ENCODE data around the gene PARD3B. TPM values are rescaled to one million over a fixed set of nuclear protein-coding genes. Genes with fewer than 3 reads are reported as not detected.

The PARD3B gene
- total RNA-seq, 1 donor from 2014 or later = 0.96 TPM

DNA sequence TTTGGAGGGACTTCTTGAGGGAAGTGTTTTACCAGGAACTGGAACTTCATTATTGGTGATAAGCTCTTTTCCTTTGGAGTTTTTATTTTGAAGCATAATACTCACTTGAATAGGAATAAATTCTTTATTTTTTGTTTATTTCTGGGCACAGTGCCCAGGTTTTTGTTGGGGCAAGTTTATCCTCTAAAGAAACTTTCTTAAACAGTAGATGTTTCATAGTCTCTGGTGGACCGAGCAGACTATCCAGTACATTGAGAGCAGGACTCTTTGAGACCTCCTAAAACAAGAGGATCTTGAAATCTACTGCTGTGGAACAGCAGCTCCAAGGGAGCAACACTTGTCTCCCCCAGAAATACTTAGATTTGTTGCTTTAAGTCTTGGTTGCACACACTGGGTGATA is 109.4 kb downstream of the PARD3B start:
- intact Hi-C loops (cut with micrococcal nuclease) = no loop called here

DNA sequence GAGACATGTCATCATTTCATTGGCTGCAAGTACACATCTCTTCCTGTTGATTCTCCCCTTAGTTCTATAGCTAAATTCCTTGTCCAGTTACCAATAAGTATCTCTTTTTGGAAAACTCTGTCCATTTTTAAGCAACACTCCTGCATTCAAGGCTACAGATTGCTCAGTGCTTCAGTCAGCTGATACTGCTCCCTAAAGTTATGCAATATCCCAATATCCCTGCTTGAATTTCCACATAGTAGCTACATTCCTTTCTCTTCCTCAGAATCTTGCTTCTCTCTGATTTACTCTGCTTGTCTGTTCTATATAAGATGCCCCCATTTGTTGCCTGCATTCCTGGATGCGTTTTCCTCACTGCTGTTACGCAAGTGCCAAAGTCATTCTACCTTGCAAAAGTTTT is 109.8 kb downstream of the PARD3B start:
- intact Hi-C loops (cut with micrococcal nuclease) = no loop called here

DNA sequence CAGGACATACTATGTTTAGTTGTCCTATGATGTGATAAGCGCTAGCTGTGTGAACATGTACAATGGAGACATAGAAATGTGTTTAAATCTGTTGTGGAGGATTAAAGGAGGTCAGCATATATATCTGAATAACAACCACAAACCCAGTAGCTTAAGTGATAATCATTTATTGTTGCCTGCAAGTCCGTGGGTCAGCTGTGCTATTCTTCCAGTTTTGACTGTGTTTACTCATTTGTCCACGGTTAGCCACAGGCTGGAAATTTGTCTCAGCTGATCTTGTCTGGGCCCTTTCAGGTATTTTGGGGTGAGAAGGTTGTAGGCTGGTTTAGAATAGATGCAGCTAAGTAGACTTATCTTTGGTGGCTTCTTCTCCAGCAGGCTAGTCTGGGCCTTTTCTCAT is 110.4 kb downstream of the PARD3B start:
- intact Hi-C loops (cut with micrococcal nuclease) = no loop called here

DNA sequence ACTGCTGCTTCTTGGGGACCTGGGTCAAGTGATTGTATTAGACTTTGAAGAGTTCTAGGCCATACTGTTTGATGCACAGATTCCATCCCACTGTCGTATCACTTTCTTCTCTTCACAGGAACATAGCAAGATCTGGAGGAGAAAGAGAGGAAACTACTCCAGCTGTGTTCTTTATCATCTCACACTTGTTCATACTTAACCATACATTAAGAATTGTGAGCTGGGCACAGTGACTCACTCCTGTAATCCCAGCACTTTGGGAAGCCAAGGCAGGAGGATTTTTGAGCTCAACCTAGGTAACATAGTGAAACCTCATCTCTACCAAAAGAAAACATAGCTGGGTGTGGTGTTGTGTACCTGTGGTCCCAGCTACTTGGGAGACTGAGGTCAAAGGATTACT is 111.7 kb downstream of the PARD3B start:
- intact Hi-C loops (cut with micrococcal nuclease) = no loop called here

DNA sequence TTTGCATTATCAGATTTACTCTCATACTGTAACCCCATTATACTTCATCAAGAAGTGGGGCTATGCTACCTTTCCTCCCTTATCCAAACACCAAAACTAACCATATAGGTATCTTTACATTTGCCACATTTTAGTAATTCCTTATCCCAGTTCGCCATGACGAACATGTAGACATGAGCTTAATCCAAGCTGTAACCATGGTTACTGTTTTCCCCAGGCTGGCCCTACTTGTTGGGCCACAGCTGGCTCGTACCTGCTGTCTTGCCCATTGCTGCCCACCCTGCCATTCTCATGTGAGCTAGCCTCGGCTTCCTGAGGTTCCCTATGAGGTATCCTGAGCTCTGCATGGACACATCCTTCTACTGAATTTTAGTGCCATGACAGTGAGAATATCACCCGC is 117.7 kb downstream of the PARD3B start:
- intact Hi-C loops (cut with micrococcal nuclease) = no loop called here

DNA sequence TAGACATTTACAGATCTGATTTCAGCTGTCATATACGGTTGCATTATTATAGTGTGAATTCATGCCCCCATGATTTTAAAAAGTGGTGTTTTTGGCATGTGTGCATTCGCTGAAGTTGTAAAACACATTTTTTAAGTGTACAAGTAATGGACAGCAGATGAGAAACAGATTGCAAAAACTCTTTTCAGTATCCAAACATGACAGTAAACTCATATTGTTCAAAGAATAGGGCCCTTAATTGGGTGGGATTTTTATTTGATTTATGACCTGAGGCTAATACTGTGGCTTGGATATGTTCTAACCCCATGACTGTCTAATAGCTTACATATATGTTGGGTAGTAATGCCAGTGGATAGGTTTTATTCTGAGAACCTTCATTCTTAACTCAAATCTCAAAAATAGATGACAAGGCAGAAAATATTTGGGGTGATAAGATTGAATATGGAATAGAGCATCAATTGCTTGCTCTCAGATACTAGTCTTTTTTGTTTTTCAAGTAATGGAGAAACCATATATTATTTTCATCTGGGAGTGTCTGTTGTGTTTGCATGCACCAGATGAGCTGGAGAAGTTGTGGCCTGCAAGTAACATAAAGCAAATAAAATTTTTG is 118.6 kb downstream of the PARD3B start:
- intact Hi-C loops (cut with micrococcal nuclease) = no loop called here

DNA sequence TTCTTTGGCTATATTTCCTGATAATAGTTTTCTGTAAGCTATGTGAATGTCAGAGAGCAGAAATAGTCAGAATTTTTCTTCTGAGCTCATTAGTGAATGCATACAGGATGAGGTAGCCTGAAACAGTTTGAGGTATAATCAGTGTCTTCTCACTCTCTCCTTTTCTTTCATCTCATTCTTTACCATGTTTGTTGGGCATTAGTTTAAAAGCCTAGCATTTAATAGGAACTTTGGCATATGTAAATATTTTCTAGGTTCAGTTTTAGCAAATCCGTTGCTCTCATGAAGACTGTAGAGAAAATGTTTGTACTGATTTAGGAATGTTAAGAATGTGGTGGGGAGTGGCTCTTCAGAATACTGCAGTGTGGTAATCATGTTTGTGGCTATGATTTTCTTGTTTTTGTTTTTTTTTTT is 119.4 kb downstream of the PARD3B start:
- intact Hi-C loops (cut with micrococcal nuclease) = no loop called here

DNA sequence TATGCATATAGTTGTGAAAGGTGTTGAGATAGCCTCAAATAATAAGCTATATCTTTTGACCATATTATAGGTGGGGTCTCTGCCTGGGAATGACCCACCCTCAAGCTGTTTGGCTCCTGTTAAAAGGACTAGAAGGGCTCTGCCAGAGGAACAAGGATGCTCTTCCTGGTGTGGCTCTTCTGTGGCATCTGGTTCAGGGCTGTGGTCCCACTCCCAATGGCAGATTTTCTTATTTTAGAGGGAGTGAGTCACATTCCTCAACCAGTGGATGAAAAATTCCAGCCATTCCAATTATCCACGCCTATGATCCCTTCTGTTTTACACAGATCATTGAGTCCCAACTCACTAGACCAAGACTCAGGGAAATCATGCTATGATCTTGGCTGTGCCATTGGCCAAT is 119.9 kb downstream of the PARD3B start:
- intact Hi-C loops (cut with micrococcal nuclease) = no loop called here

DNA sequence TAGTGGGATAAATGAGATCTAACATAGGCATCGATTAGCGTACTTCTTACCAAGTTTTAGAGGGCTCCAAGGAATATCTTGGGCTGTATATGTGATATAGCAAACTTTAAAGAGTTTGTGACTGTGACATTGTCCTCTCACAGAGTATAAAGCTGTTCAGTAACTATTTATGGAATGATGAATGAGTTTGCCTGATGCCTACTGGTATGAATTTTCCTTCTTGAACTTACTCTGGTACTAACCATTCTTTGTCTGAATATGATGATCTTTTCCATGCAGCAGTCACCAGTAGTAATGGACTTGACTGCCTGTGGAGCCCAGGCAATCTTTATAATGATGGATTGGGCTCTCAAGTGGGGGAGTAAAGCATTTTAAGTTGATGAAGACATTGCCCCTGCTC is 120.5 kb downstream of the PARD3B start:
- intact Hi-C loops (cut with micrococcal nuclease) = no loop called here

DNA sequence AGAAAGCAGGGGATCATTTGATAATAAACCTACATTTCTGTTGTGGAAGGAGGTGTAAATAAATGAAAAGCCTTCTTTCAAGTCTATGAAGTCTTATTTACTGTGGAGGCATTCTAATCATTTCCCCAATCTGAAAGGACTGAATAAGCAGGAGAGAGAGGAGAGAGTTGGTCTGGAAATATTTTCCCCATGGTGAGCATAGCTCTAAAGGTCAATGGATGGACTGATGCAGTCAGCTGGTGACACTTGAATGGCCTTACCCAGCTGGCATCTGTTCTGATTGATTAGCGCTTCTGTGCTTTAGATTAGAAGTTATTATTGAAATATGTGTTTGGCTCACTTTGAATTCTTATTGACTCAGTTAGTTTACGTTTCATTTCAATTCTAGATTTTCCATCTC is 122.7 kb downstream of the PARD3B start:
- intact Hi-C loops (cut with micrococcal nuclease) = no loop called here

DNA sequence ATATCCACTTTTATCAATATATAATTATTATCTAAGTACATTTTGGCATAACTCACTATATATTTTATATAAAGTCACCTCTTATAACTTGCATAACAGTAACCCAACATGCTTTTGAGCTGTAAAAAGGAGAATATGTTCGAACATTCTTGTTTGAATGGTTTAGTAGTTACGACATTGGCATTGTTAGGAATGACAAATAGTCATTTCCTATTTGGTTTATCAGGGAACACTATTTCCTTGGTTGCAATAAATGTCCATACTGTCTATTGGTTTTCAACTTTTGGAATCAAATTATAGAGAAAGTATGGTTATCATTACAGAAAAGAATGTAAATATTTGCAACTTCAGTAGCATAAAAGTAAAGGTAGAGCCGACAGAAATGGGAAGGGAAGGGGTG is 124.1 kb downstream of the PARD3B start:
- intact Hi-C loops (cut with micrococcal nuclease) = no loop called here

DNA sequence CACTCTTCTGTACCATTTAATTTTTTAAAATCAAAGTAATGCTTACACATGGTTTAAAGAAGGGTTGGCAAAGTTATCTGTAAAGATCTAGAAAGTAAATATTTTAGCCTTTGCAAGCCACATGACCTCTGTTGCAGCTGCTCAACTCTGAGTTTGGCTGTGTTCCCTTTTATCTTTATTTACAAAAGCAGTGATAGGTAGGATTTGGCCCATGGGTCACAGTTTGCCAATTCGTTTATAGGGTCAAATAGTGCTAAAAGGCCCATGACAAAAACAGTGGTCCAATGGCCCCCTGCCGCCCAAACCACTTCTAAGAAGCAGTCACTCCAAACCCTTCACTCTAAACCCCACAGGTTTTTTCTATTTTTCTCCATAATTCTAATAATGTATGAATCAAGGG is 124.8 kb downstream of the PARD3B start:
- intact Hi-C loops (cut with micrococcal nuclease) = no loop called here

DNA sequence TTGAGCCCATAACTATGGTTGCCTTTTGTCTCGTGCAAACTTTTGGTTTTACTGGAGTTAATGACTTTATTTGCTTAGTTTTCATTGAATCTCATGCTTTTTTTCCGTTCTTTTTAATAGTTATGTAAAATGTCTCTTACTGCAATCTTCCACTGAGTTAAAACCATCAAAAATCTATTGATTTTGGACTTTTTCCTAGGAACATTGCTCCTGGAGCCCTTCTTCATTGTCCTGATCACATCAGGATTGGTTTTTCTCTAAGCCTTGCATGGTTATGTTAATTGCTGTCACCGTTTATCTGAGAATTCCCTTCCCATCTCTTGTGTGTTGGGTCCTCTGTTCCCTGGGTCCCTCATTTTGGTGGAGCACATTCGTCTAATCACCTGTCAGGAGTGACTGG is 125.5 kb downstream of the PARD3B start:
- intact Hi-C loops (cut with micrococcal nuclease) = no loop called here

DNA sequence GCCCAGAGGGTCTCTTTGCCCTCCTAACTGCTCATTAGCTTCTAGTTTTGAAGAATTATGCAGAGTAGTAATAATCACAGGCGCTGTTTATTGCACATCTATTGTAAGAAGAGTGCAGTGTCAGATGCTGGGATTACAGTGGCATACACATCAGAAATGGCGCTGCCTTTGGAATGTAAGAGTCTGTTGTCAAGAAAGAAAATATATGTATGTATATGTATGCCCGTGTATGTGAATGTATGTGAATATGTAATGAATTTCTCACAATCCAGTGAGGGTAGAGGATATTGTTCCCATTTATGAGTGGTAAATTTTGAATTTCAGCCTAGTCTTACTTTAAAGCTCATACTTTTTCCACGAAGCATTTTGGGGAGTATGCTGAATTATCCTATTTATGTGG is 127.5 kb downstream of the PARD3B start:
- intact Hi-C loops (cut with micrococcal nuclease) = no loop called here

DNA sequence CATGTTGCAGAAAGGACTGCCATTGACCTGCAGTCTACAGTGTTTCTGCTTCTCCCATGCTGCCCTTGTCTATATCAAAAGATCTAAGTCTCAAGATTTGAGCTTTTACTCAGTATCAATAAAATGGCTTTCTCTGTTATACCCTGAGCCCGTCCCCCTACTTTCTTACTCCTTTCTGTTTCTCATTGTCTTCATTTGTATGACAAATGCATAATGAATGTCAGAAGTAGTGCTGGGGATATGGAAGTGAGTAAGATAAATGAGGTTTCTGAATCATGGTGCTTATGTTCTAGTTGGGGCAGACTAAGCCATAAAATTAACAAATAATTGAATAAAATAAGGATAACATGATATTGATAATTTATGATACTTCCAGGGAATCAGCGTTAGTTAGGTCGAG is 128.6 kb downstream of the PARD3B start:
- intact Hi-C loops (cut with micrococcal nuclease) = no loop called here

DNA sequence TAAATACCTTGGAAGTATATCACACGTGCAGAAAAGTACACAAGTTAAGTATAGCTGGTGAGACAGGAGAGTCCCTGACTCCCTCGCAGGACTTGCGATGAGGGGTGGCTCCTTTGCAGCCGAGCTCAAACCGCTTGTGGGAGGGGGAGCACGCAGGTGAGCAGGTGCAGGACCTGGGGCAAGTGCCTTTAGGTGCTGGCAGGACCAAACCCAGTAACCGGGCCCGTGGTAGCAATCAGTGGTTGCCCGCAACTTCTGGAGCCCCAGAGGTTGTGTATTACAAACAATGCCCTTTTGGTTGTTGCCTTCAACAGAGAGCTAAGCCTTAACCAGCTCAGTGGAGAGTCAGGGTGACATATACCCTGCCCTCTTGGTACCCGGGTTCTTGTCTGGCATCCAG is 132.8 kb downstream of the PARD3B start:
- intact Hi-C loops (cut with micrococcal nuclease) = no loop called here

DNA sequence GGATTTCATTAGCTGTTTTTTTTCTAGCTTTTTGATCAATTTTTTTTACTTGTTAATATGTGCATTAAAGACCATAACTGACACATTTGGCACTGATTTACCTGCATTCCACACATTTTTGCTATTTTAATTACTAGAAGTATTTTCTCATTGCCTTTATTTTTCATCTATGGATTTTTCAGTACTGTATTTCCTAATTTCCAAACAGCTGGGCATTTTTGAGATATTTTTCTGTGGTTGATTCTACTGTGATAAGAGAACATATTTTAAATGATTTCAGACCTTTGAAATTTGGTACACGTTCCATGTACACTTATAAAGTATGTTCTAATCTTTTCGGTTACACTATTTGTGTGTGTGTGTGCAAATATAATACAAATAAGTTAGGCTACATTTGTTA is 135.3 kb downstream of the PARD3B start:
- intact Hi-C loops (cut with micrococcal nuclease) = no loop called here

DNA sequence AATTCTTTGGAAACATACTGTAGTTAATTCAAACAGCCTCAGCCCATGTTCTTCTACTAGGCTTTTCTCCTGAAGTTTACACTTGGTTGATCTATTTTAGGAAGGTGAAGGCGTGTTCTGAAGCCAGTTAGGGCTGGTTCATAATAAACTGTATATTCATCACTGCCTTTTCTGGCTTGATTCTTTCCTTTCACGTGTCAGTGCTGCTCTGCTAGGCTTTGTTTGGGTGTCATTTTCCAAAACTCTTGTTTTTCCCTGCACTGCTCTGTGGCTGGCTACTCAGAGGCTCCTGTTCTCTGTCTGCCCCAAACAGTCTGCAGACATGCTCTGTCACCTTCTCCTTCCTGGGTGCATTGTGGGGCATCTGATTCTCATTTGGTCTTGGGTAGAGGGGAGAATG is 136.1 kb downstream of the PARD3B start:
- intact Hi-C loops (cut with micrococcal nuclease) = no loop called here

DNA sequence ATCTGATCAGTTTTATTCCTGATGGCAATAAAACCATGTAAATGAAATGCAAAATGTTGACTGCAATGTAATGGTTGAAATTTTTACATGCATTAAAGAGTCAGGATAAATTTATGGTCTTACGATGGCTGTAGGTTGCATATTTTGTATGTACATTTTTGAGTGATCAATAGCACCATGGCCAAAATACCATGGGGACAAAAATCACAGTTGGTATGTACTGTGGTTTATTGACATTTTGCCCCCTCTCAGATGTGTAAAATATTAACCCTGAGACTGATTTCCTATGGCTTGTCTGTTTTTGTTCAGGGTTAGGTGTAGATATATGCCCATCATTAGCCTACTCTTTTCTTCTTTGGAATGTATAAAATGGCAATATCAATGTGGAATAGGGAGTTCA is 138.1 kb downstream of the PARD3B start:
- intact Hi-C loops (cut with micrococcal nuclease) = no loop called here

DNA sequence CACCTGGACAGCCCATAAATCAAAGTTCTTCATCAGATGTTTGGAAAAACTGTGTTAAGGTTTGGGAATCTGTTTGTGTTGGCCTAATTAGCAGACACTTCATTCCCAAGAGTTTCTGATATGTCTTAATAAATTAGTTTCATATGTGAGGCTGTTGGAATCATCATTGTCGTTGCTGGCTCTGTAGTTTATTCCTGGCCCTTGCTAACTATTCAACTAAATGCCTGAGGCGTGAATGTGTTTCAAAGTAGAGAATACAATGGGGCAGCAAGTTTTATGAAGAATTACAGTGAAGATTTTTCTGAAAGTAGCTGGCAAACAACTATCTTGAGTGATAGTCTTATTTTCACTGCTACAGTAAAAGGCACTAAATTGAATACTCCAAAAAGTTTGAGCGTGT is 141.1 kb downstream of the PARD3B start:
- intact Hi-C loops (cut with micrococcal nuclease) = no loop called here

DNA sequence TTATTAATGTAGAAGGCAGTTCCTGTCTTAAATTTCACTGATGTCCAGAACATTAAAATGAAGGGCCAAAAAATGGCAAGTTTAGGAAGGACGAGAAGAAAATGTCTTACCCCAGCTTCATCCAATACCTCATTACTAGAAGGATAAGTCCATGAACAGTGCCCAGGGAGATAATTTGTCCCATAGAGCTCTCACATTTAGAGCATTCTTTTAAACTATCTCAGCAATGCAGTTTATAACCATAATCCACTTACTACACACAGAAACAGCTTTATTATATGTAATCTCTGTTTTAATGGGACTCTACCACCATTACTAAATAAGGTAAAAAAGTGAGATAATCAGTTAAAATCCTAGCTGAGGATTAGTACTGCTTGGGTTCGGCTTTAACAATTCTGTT is 142.5 kb downstream of the PARD3B start:
- intact Hi-C loops (cut with micrococcal nuclease) = no loop called here

DNA sequence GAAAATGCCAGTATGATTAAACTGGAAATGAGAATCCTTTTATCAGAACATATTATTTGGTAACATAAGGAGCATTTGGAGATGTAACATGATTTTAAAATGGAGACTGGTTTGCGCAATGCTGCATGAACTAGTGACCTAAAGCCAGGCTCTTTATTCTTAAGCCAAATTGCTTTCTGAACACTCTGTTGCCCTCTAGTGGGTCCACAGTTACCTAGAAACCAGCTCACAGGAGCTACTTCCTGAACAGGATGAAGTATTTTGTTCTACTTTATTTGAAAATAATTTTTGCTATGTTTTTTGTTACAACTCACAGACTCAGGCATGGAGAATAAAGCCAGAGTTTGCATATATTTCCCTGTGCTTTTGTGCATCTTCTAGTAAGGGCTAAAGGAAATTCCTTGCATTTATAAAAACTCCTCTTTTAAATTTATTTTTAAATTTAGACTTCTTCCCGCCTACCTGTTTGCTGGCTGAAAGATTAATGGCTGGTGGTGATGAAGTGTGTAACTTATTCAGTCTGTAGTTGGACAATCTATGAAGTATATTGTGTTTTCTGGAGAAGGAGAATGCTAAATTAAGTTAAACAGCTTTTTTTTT is 146.7 kb downstream of the PARD3B start:
- intact Hi-C loops (cut with micrococcal nuclease) = loop anchor here (1.0 to 10.0 kb wide), 5 partner anchors 367 to 1193 kb away; partner anchors contain the start of gene NRP2

DNA sequence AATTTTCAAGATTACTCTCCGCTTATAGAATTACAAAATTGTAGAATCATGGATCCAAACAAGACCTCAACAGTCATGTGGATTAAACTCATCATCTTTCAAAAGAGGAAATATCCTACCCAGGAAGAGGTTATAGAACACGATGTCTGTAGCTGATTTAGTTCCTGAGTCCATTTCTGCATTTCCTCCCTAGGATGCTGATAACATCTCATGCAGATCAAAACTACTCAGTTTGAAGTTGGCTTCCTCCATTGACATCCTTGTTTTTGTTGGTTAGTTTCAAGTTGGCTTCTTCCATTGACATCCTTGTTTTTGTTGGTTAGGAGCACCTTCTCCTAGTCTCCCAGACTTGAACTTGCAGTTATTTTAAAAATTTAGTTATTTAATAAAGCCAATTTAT is 147.5 kb downstream of the PARD3B start:
- intact Hi-C loops (cut with micrococcal nuclease) = loop anchor here (1.0 to 10.0 kb wide), 5 partner anchors 367 to 1192 kb away; partner anchors contain the start of gene NRP2

Measured in T-helper 1 cell treated with Interleukin-12 subunit alpha and Interleukin-12 subunit beta and Interleukin-4 antibody, amounts not matched to agents 30 ng/mL and 1 ng/mL, for 36 hours (primary cell).